K562 (cell line): ENCODE data around the gene SP140L. TPM values are rescaled to one million over a fixed set of nuclear protein-coding genes. Genes with fewer than 3 reads are reported as not detected.

Experiments
- ATAC-seq: fragments of 200-7000 bp; cut with Tn5 transposase; 3 replicates; pipeline ENCODE4 v1.9.1; 2020; ENCODE audit warnings: moderate library complexity
- BruUV-seq: library from RNA; stranded (reverse); fragments of 400-500 nt; replicated peaks from 2 replicates; lab custom pipeline; 2021; lab: Mats Ljungman, UMichigan
- CTCF ChIA-PET: fragments of 300-600 bp; formaldehyde crosslinking; extraction: SDS; loops from one replicate; lab custom pipeline; 2021; ENCODE audit warnings: low intra/inter-chr PET ratio; lab: Yijun Ruan, JAX
- POLR2A ChIA-PET: fragments of 300-600, 350-650 bp; sonication (Branson Sonifier 250); formaldehyde crosslinking; extraction: SDS; loops from one replicate; lab custom pipeline; 2021; ENCODE audit warnings: antibody characterized with exemption, inconsistent platforms; lab: Yijun Ruan, JAX
- DNase-seq, 4 experiments: peaks; one replicate each; pipeline versions ENCODE4 v3.0.0 to v3.0.0-alpha.2; 2011 to 2018; ENCODE audit warnings: low spot score in 3 of 4, mixed read lengths in 3 of 4; ENCODE audit errors: extremely low read depth in 1 of 4
- FAIRE-seq: peaks from 2 replicates; lab custom pipeline; 2011; peaks lifted over from hg19 to GRCh38; lab: Jason Lieb, UNC
- H2AFZ ChIP-seq: 2 replicates; pipeline ENCODE4 v1.6.0; 2011; ENCODE audit warnings: low read depth, low read length, control low read depth, inconsistent platforms
- H3K27ac ChIP-seq: fragments of 200-600 bp; 3 replicates; pipeline ENCODE4 v1.8.0; 2011; ENCODE audit warnings: low read depth, mild to moderate bottlenecking, control low read depth, inconsistent platforms, low read length, moderate library complexity, mixed read lengths; ENCODE audit errors: extremely low read depth
- H3K27me3 ChIP-seq, 2 experiments: fragments of 300-600 bp in 1 of 2; 2 replicates in 1 of 2; 3 replicates in 1 of 2; pipeline versions ENCODE4 v1.6.0 to v1.8.0; 2011; ENCODE audit warnings: inconsistent platforms in 2 of 2, low read length in 2 of 2, mild to moderate bottlenecking in 1 of 2, mixed read lengths in 1 of 2, moderate library complexity in 1 of 2; ENCODE audit not compliant: control insufficient read depth in 2 of 2, insufficient read depth in 2 of 2
- H3K36me3 ChIP-seq: fragments of 300-600 bp; 3 replicates; pipeline ENCODE4 v1.8.0; 2011; ENCODE audit warnings: mild to moderate bottlenecking, low read length, inconsistent platforms; ENCODE audit not compliant: control insufficient read depth, insufficient read depth
- H3K4me1 ChIP-seq, 2 experiments: fragments of 200-600 bp in 1 of 2; replicated peaks in 1 of 2; 2 replicates in 1 of 2; 3 replicates in 1 of 2; pipeline versions ENCODE4 v1.5.1 to v1.8.0; 2011; ENCODE audit warnings: inconsistent platforms in 2 of 2, low read length in 2 of 2, mild to moderate bottlenecking in 1 of 2, mixed read lengths in 1 of 2, moderate library complexity in 1 of 2; ENCODE audit not compliant: control insufficient read depth in 2 of 2, insufficient read depth in 2 of 2
- H3K4me2 ChIP-seq: 2 replicates; pipeline ENCODE4 v1.6.1; 2011; ENCODE audit warnings: low read length, control low read depth, inconsistent platforms, mixed read lengths; ENCODE audit not compliant: insufficient read depth
- H3K4me3 ChIP-seq: fragments of 200-600 bp; sonication (generic), shearing (Covaris generic); 2 replicates; pipeline ENCODE4 v1.5.1; 2016; ENCODE audit warnings: control low read depth, inconsistent platforms
- H3K79me2 ChIP-seq: fragments of 200-600 bp; 3 replicates; pipeline ENCODE4 v1.8.0; 2011; ENCODE audit warnings: low read length, inconsistent platforms; ENCODE audit not compliant: control insufficient read depth, insufficient read depth
- H3K9ac ChIP-seq, 2 experiments: 2 replicates each; pipeline versions ENCODE4 v1.6.0 to v1.6.1; 2011; ENCODE audit warnings: low read depth in 2 of 2, low read length in 2 of 2, control low read depth in 1 of 2, inconsistent platforms in 1 of 2, mild to moderate bottlenecking in 1 of 2, mixed read lengths in 1 of 2; ENCODE audit not compliant: insufficient read depth in 1 of 2
- H3K9me1 ChIP-seq: one replicate; pipeline ENCODE4 v1.6.0; 2011; ENCODE audit warnings: inconsistent platforms, mild to moderate bottlenecking, low read length, moderate library complexity; ENCODE audit not compliant: control insufficient read depth, insufficient read depth
- H3K9me3 ChIP-seq: replicated peaks from 2 replicates; pipeline ENCODE4 v1.5.1; 2011; ENCODE audit warnings: low read depth, low read length, inconsistent platforms; ENCODE audit not compliant: control insufficient read depth, insufficient read depth
- H4K20me1 ChIP-seq: replicated peaks from 2 replicates; pipeline ENCODE4 v1.6.1; 2011; ENCODE audit warnings: low read length, inconsistent platforms, mixed read lengths; ENCODE audit not compliant: control insufficient read depth, insufficient read depth
- ARID1B ChIP-seq: fragments of 450-650 bp; IDR thresholded peaks from 2 replicates; pipeline ENCODE4 v1.6.1; 2016; ENCODE audit warnings: antibody characterized with exemption, mild to moderate bottlenecking, inconsistent platforms
- ATF7 ChIP-seq: fragments of 450-650 bp; IDR thresholded peaks from 2 replicates; pipeline ENCODE4 v1.7.1; 2014; ENCODE audit warnings: mild to moderate bottlenecking, moderate library complexity
- CEBPB ChIP-seq: fragments of 450-650 bp; IDR thresholded peaks from 2 replicates; pipeline ENCODE4 v1.6.1; 2016; ENCODE audit warnings: missing genetic modification characterization, missing compliant biosample characterization
- COPS2 ChIP-seq: fragments of 450-650 bp; conservative IDR thresholded peaks from 2 replicates; pipeline ENCODE4 v1.6.1; 2016; ENCODE audit warnings: mild to moderate bottlenecking, moderate library complexity
- EHMT2 ChIP-seq: fragments of 450-650 bp; IDR thresholded peaks from 2 replicates; pipeline ENCODE4 v1.6.1; 2018; ENCODE audit warnings: antibody characterized with exemption
- LEF1 ChIP-seq: fragments of 450-650 bp; IDR thresholded peaks from 2 replicates; pipeline ENCODE4 v1.6.1; 2016; ENCODE audit warnings: mild to moderate bottlenecking
- MIER1 ChIP-seq: fragments of 450-650 bp; IDR thresholded peaks from 2 replicates; pipeline ENCODE4 v1.6.1; 2016; ENCODE audit warnings: antibody characterized with exemption, mild to moderate bottlenecking, low read depth
- PHTF2 ChIP-seq: fragments of 250-450 bp; sonication (Bioruptor Pico); IDR thresholded peaks from 2 replicates; pipeline ENCODE4 v1.5.0; 2021; ENCODE audit warnings: mild to moderate bottlenecking
- SLC30A9 ChIP-seq: fragments of 250-450 bp; sonication (Bioruptor Pico); IDR thresholded peaks from 2 replicates; pipeline ENCODE4 v1.8.0; 2022; ENCODE audit warnings: mild to moderate bottlenecking, moderate library complexity
- SOX6 ChIP-seq: fragments of 450-650 bp; IDR thresholded peaks from 2 replicates; pipeline ENCODE4 v1.6.1; 2014; ENCODE audit warnings: mild to moderate bottlenecking
- ZNF431 ChIP-seq: sonication (generic); formaldehyde crosslinking; IDR thresholded peaks from 2 replicates; pipeline ENCODE4 v1.8.0; 2022; ENCODE audit warnings: mild to moderate bottlenecking, missing genetic modification reagents
- WGBS: fragments of 100-300 bp; shearing (Covaris generic); methylation state at CpG from one replicate; pipeline ENCODE4 v1.1.6; 2016; ENCODE audit warnings: low coverage, mixed read lengths; ENCODE audit not compliant: insufficient coverage; ENCODE audit errors: missing lambda C conversion rate; 5-methylcytosine and 5-hydroxymethylcytosine counted together
- in situ Hi-C: fragments of 300-500 bp; cut with MboI; formaldehyde crosslinking; loops from 4 replicates; pipeline ENCODE4 v1.15.0; 2018; ENCODE audit warnings: inconsistent platforms, mixed read lengths
- intact Hi-C: fragments of 100-400 bp; cut with micrococcal nuclease; formaldehyde crosslinking; loops from 2 replicates; pipeline ENCODE4 v1.14.2; 2022
- polyA plus RNA-seq, 8 experiments: library from polyadenylated mRNA; depleted of rRNA in 4 of 8; stranded (reverse) in 5 of 8; unstranded in 3 of 8; fragments of >200 nt; fragmentation: Nextera tagmentation in 2 of 8; fragmentation: Illumina TruSeq in 1 of 8; extraction: Ambion mirVana in 2 of 8; extraction: Trizol in 1 of 8; gene quantifications; 2 replicates each; pipeline versions ENCODE4 v1.2.1 to v1.2.3, GENCODE V29; 2011 to 2014; ENCODE audit warnings: inconsistent platforms in 1 of 8, missing spikeins in 1 of 8
- total RNA-seq, 7 experiments: library from RNA; depleted of rRNA in 6 of 7; stranded (reverse); fragments of >200 nt in 6 of 7; fragmentation: Illumina TruSeq in 2 of 7; extraction: Trizol in 2 of 7; gene quantifications; 2 replicates each; pipeline versions ENCODE4 v1.2.1 to v1.2.3, GENCODE V29; 2011 to 2021; ENCODE audit warnings: low replicate concordance in 1 of 7
- TF ChIP-seq, protein P1 (sequence below): fragments of 450-650 bp; IDR thresholded peaks from 2 replicates; pipeline ENCODE4 v1.6.1; 2016
- TF ChIP-seq, protein P2 (sequence below): sonication (generic); formaldehyde crosslinking; IDR thresholded peaks from 2 replicates; pipeline ENCODE4 v1.4.0; 2020; ENCODE audit warnings: mild to moderate bottlenecking, missing genetic modification reagents
- TF ChIP-seq, protein P3 (sequence below): fragments of 450-650 bp; formaldehyde crosslinking; IDR thresholded peaks from 2 replicates; pipeline ENCODE4 v1.4.0; 2022; ENCODE audit warnings: missing genetic modification characterization

The SP140L gene
- total and polyA plus RNA-seq, 9 of the 15 experiments (the other 6 are each of a cell fraction or from before 2014, with no cell fraction given), result 4.0 to 15.5 (median 11.3) TPM

DNA sequence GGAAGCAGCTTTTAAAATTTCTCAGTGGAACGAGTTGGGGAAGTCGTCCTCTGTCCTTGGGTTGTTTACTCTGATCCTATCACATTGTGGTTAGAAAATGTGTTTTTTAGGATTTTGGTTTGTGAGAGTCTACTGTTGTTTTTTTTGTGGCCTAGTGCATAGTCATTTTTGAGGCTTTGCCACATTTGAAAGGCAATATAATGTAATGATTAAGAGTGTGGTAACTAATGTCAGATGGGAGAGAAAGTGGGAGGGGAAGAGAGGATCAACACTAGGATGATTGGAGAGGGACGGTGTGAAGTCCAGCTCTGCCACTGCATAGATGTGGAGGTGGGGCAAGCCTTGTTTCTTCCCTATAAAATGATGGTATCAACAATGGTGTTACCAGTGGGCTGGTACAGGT lies 8.5 kb downstream of the SP140L start (continued):
- TF ChIP-seq ARID1B, result peak; percentile 51
- no peak for TF ChIP-seq ZNF431
- peak; percentile 32; the same call in 1 of the 2 replicates for TF ChIP-seq SOX6

- CTCF ChIA-PET, result no interaction called here
- TF ChIP-seq SLC30A9 (CRISPR knock-in tag) (no peak), CEBPB (no peak), EHMT2 (no peak), MIER1 (no peak), LEF1 (no peak), COPS2 (no peak), ATF7 (0 out of 2 replicates have a peak, but pooled peaks have one; percentile 39), PHTF2 (no peak)
- TF ChIP-seq, protein P1, sequence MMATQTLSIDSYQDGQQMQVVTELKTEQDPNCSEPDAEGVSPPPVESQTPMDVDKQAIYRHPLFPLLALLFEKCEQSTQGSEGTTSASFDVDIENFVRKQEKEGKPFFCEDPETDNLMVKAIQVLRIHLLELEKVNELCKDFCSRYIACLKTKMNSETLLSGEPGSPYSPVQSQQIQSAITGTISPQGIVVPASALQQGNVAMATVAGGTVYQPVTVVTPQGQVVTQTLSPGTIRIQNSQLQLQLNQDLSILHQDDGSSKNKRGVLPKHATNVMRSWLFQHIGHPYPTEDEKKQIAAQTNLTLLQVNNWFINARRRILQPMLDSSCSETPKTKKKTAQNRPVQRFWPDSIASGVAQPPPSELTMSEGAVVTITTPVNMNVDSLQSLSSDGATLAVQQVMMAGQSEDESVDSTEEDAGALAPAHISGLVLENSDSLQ, result peak; percentile 47; the same call in 1 of the 2 replicates
- TF ChIP-seq, protein P2, sequence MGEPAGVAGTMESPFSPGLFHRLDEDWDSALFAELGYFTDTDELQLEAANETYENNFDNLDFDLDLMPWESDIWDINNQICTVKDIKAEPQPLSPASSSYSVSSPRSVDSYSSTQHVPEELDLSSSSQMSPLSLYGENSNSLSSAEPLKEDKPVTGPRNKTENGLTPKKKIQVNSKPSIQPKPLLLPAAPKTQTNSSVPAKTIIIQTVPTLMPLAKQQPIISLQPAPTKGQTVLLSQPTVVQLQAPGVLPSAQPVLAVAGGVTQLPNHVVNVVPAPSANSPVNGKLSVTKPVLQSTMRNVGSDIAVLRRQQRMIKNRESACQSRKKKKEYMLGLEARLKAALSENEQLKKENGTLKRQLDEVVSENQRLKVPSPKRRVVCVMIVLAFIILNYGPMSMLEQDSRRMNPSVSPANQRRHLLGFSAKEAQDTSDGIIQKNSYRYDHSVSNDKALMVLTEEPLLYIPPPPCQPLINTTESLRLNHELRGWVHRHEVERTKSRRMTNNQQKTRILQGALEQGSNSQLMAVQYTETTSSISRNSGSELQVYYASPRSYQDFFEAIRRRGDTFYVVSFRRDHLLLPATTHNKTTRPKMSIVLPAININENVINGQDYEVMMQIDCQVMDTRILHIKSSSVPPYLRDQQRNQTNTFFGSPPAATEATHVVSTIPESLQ, result no peak
- TF ChIP-seq, protein P3, sequence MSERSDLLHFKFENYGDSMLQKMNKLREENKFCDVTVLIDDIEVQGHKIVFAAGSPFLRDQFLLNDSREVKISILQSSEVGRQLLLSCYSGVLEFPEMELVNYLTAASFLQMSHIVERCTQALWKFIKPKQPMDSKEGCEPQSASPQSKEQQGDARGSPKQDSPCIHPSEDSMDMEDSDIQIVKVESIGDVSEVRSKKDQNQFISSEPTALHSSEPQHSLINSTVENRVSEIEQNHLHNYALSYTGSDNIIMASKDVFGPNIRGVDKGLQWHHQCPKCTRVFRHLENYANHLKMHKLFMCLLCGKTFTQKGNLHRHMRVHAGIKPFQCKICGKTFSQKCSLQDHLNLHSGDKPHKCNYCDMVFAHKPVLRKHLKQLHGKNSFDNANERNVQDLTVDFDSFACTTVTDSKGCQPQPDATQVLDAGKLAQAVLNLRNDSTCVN (CRISPR knock-in tag), result no peak
Measured at GRCh38 chr2:230335864-230336506, 9.0 kb downstream of the SP140L start.

More at GRCh38 chr2:230335864-230336506, 9.0 kb downstream of the SP140L start:
- in situ Hi-C loops, result no loop called here
- Histone ChIP-seq H3K9ac (peak overlapping the region in 1 of 2 experiments; percentile 37; a peak in 2 of 4 replicates), H3K36me3 (no peaks in the 10 kb centered on the region), H3K4me3 (no peak overlapping the region), H3K4me2 (peak overlapping the region; percentile 73), H3K79me2 (no peaks in the 10 kb centered on the region), H3K9me1 (no peaks in the 10 kb centered on the region), H3K9me3 (no peaks in the 10 kb centered on the region), H3K27ac (peak overlapping the region; percentile 69), H4K20me1 (no peaks in the 10 kb centered on the region), H2AFZ (peak overlapping the region; percentile 87), H3K4me1 (peaks cover 0 to 12% of the 10 kb centered on the region in 2 experiments; a peak in 2 of 5 replicates), H3K27me3 (no peaks in the 10 kb centered on the region)
- DNase-seq (peak in 2 of 4 experiments; percentile 18 to 39), FAIRE-seq (no peak), ATAC-seq (peak; percentile 87)
- POLR2A ChIA-PET, result interaction anchor here (1.6 kb wide), 1 partner anchor 9 kb away, joined by 8 read pairs; the partner anchor contains the start of gene SP140L
- no TSS peak for BruUV-seq
- intact Hi-C loops, result no loop called here
- 8% methylated on average over 3 of the region's 3 CpGs for WGBS
